Neural cell (in vitro differentiated cells): ENCODE measurements around the gene SLCO2B1. TPM values are rescaled to one million over a fixed set of nuclear protein-coding genes. Genes with fewer than 3 reads are reported as not detected.

ENCODE experiments used
- H2AFZ ChIP-seq: fragments of 200-600, 300-800 bp; sonication (generic), shearing (Covaris generic); 2 replicates; pipeline ENCODE4 v1.6.0; 2014; ENCODE audit warnings: low read depth, mild to moderate bottlenecking, antibody characterized with exemption, low read length, moderate library complexity
- H3F3A ChIP-seq: fragments of 200-600 bp; shearing (Covaris generic); 2 replicates; pipeline ENCODE4 v1.6.1; 2016; ENCODE audit warnings: mild to moderate bottlenecking, moderate library complexity, mixed read lengths, antibody characterized with exemption, low read length; ENCODE audit not compliant: insufficient read depth, poor library complexity, severe bottlenecking
- H3K27ac ChIP-seq: fragments of 200-600, 300-800 bp; sonication (generic), shearing (Covaris generic); 2 replicates; pipeline ENCODE4 v1.5.1; 2014; ENCODE audit warnings: mild to moderate bottlenecking, low read length, moderate library complexity
- H3K27me3 ChIP-seq: fragments of 300-800, 200-600 bp; sonication (generic), shearing (Covaris generic); 2 replicates; pipeline ENCODE4 v1.6.0; 2014; ENCODE audit warnings: mild to moderate bottlenecking, low read depth, low read length, moderate library complexity; ENCODE audit not compliant: insufficient read depth
- H3K36me3 ChIP-seq: fragments of 300-800, 200-600 bp; sonication (generic), shearing (Covaris generic); 2 replicates; pipeline ENCODE4 v1.5.1; 2014; ENCODE audit warnings: mild to moderate bottlenecking, antibody characterized with exemption, low read length, moderate library complexity; ENCODE audit not compliant: insufficient read depth
- H3K4me2 ChIP-seq: fragments of 300-800, 200-600 bp; sonication (generic), shearing (Covaris generic); 2 replicates; pipeline ENCODE4 v1.6.0; 2014; ENCODE audit warnings: mild to moderate bottlenecking, low read length
- H3K4me3 ChIP-seq: fragments of 300-800, 200-600 bp; sonication (generic), shearing (Covaris generic); 2 replicates; pipeline ENCODE4 v1.5.1; 2014; ENCODE audit warnings: mild to moderate bottlenecking, low read length, moderate library complexity
- H3K79me2 ChIP-seq: fragments of 200-600 bp; shearing (Covaris generic); replicated peaks from 2 replicates; pipeline ENCODE4 v1.6.0; 2014; ENCODE audit warnings: mild to moderate bottlenecking, low read length, moderate library complexity; ENCODE audit not compliant: insufficient read depth
- H3K9ac ChIP-seq: fragments of 300-800, 200-600 bp; sonication (generic), shearing (Covaris generic); 2 replicates; pipeline ENCODE4 v1.6.1; 2016; ENCODE audit warnings: mild to moderate bottlenecking, low read length, mixed read lengths
- H3K9me2 ChIP-seq: fragments of 200-600 bp; shearing (Covaris generic); 2 replicates; pipeline ENCODE4 v1.6.1; 2016; ENCODE audit warnings: mild to moderate bottlenecking, low read length, mixed read lengths; ENCODE audit not compliant: insufficient read depth
- H3K9me3 ChIP-seq: fragments of 200-600, 300-800 bp; sonication (generic), shearing (Covaris generic); 2 replicates; pipeline ENCODE4 v1.6.1; 2016; ENCODE audit warnings: mild to moderate bottlenecking, mixed run types, low read length, moderate library complexity, mixed read lengths
- H4K20me1 ChIP-seq: fragments of 200-600 bp; shearing (Covaris generic); 2 replicates; pipeline ENCODE4 v1.6.1; 2016; ENCODE audit warnings: mild to moderate bottlenecking, mixed run types; ENCODE audit not compliant: insufficient read depth
- EP300 ChIP-seq: fragments of 450-650 bp; conservative IDR thresholded peaks from 2 replicates; pipeline ENCODE4 v1.6.1; 2014; ENCODE audit warnings: antibody characterized with exemption, mild to moderate bottlenecking, moderate library complexity; ENCODE audit not compliant: poor library complexity, severe bottlenecking
- EZH2 ChIP-seq: fragments of 200-600, 300-800 bp; shearing (Covaris generic), sonication (generic); IDR thresholded peaks from 2 replicates; pipeline ENCODE4 v1.6.1; 2014; ENCODE audit warnings: antibody characterized with exemption, low read length, borderline replicate concordance, mild to moderate bottlenecking; ENCODE audit not compliant: insufficient read depth, poor library complexity, severe bottlenecking
- MXI1 ChIP-seq: fragments of 450-650 bp; conservative IDR thresholded peaks from 2 replicates; pipeline ENCODE4 v1.6.1; 2014; ENCODE audit warnings: antibody characterized with exemption, mild to moderate bottlenecking; ENCODE audit not compliant: poor library complexity, severe bottlenecking
- POLR2AphosphoS5 ChIP-seq: IDR thresholded peaks from 2 replicates; pipeline ENCODE4 v1.6.1; 2012
- RAD21 ChIP-seq: fragments of 450-650 bp; conservative IDR thresholded peaks from 2 replicates; pipeline ENCODE4 v1.6.1; 2014; ENCODE audit warnings: antibody characterized with exemption, mild to moderate bottlenecking, moderate library complexity
- SMC3 ChIP-seq: fragments of 450-650 bp; conservative IDR thresholded peaks from 2 replicates; pipeline ENCODE4 v1.6.1; 2014; ENCODE audit warnings: antibody characterized with exemption, mild to moderate bottlenecking, moderate library complexity; ENCODE audit not compliant: poor library complexity
- TAF1 ChIP-seq: IDR thresholded peaks from 2 replicates; pipeline ENCODE4 v1.6.1; 2012; ENCODE audit warnings: low read depth
- polyA plus RNA-seq: library from polyadenylated mRNA; depleted of rRNA; stranded (reverse); fragments of >200 nt; gene quantifications from 2 replicates; pipeline ENCODE4 v1.2.3, GENCODE V29; 2014
- TF ChIP-seq, protein P1 (sequence below): fragments of 450-650 bp; IDR thresholded peaks from 2 replicates; pipeline ENCODE4 v1.5.1; 2014; ENCODE audit warnings: antibody characterized with exemption, mild to moderate bottlenecking, moderate library complexity; ENCODE audit not compliant: poor library complexity, severe bottlenecking
- TF ChIP-seq, protein P2 (sequence below): IDR thresholded peaks from 2 replicates; pipeline ENCODE4 v1.6.1; 2012; ENCODE audit warnings: borderline replicate concordance

SLCO2B1 gene
- polyA plus RNA-seq, 1 donor from 2014 or later = not detected

DNA sequence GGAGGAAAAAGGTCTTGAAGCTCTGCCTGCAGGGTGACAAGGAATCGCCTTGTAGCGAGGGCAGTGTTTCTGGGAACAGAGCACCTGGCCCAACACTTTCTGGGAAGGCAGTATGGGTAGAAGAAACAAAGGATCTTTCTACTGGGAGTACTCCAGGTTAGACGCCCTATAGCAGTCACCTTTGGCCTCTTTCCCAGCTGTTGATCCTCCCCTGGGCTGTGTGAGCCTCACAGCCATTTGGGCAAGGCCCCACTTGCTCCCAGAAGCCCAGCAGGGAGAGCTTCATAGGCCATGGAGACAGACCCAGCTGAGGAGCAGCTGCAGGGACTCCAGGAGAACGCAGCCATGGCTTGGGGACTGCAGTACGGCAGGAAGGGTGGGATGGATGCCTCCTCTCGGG lies 1.2 kb downstream of the SLCO2B1 start:
- Histone ChIP-seq H3K9me2 (no peaks in the 10 kb centered on the region), H3K9me3 (no peaks in the 10 kb centered on the region), H3K27ac (no peak overlapping the region), H3K4me3 (no peak overlapping the region), H3K27me3 (no peaks in the 10 kb centered on the region), H3K79me2 (no peaks in the 10 kb centered on the region), H3K4me2 (no peak overlapping the region), H3K9ac (no peak overlapping the region), H4K20me1 (no peaks in the 10 kb centered on the region), H3F3A (no peaks in the 10 kb centered on the region), H3K36me3 (no peaks in the 10 kb centered on the region), H2AFZ (no peak overlapping the region)
- no peak for TF ChIP-seq RAD21
- TF ChIP-seq EZH2 = no peak
- TF ChIP-seq, protein P1, sequence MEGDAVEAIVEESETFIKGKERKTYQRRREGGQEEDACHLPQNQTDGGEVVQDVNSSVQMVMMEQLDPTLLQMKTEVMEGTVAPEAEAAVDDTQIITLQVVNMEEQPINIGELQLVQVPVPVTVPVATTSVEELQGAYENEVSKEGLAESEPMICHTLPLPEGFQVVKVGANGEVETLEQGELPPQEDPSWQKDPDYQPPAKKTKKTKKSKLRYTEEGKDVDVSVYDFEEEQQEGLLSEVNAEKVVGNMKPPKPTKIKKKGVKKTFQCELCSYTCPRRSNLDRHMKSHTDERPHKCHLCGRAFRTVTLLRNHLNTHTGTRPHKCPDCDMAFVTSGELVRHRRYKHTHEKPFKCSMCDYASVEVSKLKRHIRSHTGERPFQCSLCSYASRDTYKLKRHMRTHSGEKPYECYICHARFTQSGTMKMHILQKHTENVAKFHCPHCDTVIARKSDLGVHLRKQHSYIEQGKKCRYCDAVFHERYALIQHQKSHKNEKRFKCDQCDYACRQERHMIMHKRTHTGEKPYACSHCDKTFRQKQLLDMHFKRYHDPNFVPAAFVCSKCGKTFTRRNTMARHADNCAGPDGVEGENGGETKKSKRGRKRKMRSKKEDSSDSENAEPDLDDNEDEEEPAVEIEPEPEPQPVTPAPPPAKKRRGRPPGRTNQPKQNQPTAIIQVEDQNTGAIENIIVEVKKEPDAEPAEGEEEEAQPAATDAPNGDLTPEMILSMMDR = no peak
- no peak for TF ChIP-seq SMC3
- TF ChIP-seq, protein P2, sequence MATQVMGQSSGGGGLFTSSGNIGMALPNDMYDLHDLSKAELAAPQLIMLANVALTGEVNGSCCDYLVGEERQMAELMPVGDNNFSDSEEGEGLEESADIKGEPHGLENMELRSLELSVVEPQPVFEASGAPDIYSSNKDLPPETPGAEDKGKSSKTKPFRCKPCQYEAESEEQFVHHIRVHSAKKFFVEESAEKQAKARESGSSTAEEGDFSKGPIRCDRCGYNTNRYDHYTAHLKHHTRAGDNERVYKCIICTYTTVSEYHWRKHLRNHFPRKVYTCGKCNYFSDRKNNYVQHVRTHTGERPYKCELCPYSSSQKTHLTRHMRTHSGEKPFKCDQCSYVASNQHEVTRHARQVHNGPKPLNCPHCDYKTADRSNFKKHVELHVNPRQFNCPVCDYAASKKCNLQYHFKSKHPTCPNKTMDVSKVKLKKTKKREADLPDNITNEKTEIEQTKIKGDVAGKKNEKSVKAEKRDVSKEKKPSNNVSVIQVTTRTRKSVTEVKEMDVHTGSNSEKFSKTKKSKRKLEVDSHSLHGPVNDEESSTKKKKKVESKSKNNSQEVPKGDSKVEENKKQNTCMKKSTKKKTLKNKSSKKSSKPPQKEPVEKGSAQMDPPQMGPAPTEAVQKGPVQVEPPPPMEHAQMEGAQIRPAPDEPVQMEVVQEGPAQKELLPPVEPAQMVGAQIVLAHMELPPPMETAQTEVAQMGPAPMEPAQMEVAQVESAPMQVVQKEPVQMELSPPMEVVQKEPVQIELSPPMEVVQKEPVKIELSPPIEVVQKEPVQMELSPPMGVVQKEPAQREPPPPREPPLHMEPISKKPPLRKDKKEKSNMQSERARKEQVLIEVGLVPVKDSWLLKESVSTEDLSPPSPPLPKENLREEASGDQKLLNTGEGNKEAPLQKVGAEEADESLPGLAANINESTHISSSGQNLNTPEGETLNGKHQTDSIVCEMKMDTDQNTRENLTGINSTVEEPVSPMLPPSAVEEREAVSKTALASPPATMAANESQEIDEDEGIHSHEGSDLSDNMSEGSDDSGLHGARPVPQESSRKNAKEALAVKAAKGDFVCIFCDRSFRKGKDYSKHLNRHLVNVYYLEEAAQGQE = no peak
- no peak for TF ChIP-seq EP300
- no peak for TF ChIP-seq MXI1
- TF ChIP-seq TAF1 = no peak
- TF ChIP-seq POLR2AphosphoS5 = no peak

DNA sequence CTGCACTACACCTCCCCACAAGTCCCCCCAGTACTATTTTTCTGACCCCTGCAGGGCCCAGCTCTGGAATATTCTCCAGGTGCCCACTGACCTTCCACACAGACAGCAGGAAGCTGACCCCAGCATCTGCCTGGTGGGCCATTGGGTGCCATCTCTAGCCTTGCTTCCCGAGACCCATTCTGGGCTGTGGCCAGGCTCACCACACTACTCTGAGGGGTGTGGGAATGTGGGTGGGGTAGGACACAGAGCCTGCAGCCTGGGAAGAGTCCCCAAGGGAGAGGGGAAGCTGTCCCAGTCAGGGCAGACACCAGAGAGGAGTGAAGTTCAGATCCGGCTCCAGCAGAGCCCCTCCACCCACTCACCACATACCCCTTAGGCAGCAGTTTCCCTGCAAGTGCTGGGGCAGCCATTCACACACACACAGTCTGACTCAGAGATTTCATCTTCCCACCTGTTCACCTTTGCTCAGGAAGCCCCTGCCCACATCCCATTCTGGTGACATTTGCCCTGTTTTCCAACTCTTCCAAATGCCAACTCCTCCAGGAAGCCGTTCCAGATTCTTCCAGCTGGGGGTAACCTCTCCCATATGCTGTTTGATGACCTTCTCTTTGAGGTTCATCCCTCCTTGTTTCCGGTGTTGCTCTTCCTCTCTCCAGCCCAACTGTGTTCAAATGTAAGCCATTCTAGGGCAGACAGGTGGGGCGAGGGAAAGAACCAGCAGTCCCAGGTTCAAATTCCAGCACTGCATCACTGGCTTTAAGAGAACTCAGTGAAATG lies 1.9 kb downstream of the SLCO2B1 start:
- Histone ChIP-seq H3K4me2 (no peak overlapping the region), H3K79me2 (no peaks in the 10 kb centered on the region), H3K4me3 (no peak overlapping the region), H3K9me2 (no peaks in the 10 kb centered on the region), H4K20me1 (no peaks in the 10 kb centered on the region), H3K9me3 (no peaks in the 10 kb centered on the region), H3K9ac (no peak overlapping the region), H3K36me3 (no peaks in the 10 kb centered on the region), H3K27me3 (no peaks in the 10 kb centered on the region), H3K27ac (no peak overlapping the region), H3F3A (no peaks in the 10 kb centered on the region), H2AFZ (no peak overlapping the region)
- TF ChIP-seq TAF1 = no peak
- TF ChIP-seq MXI1 = no peak
- TF ChIP-seq SMC3 = no peak
- no peak for TF ChIP-seq RAD21
- TF ChIP-seq, protein P1 = no peak
- TF ChIP-seq, protein P2 = no peak
